ENCODE measurements around the gene SEPTIN7. TPM values are rescaled to one million over a fixed set of nuclear protein-coding genes. Genes with fewer than 3 reads are reported as not detected.
"Not testable (repeated sequence)": the region's sequence is repeated elsewhere in the genome, so short reads cannot be mapped to it uniquely, and the experiment has no call there.

Gene SEPTIN7
- total RNA-seq: 102 TPM

- ATAC-seq: peak; percentile 99
Observed at GRCh38 chr7:35800718-35801391, at the start of gene SEPTIN7. TSS of gene SEPTIN7 (plus strand) at chr7:35801057. CDS start at chr7:35801210, 153 bp downstream.

GRCh38 chr7:35752742-35753141 is 48.1 kb upstream of the SEPTIN7 start:
- ATAC-seq: no peak

GRCh38 chr7:35753761-35754603 is 46.9 kb upstream of the SEPTIN7 start:
- no peak for ATAC-seq

- no peak for ATAC-seq
Observed at GRCh38 chr7:35754741-35755140, 46.1 kb upstream of the SEPTIN7 start.

- ATAC-seq: peak; percentile 52
Observed at GRCh38 chr7:35755711-35756110, 45.1 kb upstream of the SEPTIN7 start.

- ATAC-seq: not testable (repeated sequence)
Observed at GRCh38 chr7:35756453-35756852, 44.4 kb upstream of the SEPTIN7 start.

- ATAC-seq: no peak
Observed at GRCh38 chr7:35757574-35757973, 43.3 kb upstream of the SEPTIN7 start.

- ATAC-seq: no peak
Observed at GRCh38 chr7:35758421-35758820, 42.4 kb upstream of the SEPTIN7 start.

GRCh38 chr7:35760143-35760745 is 40.6 kb upstream of the SEPTIN7 start:
- ATAC-seq: no peak

- no peak for ATAC-seq
Observed at GRCh38 chr7:35761871-35762677, 38.8 kb upstream of the SEPTIN7 start.

- no peak for ATAC-seq
Observed at GRCh38 chr7:35762781-35763180, 38.1 kb upstream of the SEPTIN7 start.

GRCh38 chr7:35768346-35768745 is 32.5 kb upstream of the SEPTIN7 start:
- ATAC-seq: no peak

GRCh38 chr7:35771776-35772175 is 29.1 kb upstream of the SEPTIN7 start:
- no peak for ATAC-seq

- ATAC-seq: no peak
Observed at GRCh38 chr7:35773994-35774393, 26.9 kb upstream of the SEPTIN7 start.

- ATAC-seq: no peak
Observed at GRCh38 chr7:35776686-35777085, 24.2 kb upstream of the SEPTIN7 start.

- ATAC-seq: no peak
Observed at GRCh38 chr7:35777121-35777520, 23.7 kb upstream of the SEPTIN7 start.

GRCh38 chr7:35780070-35780469 is 20.8 kb upstream of the SEPTIN7 start:
- ATAC-seq: no peak

- ATAC-seq: no peak
Observed at GRCh38 chr7:35781200-35781701, 19.6 kb upstream of the SEPTIN7 start.

- ATAC-seq: no peak
Observed at GRCh38 chr7:35781767-35782515, 18.9 kb upstream of the SEPTIN7 start.

- ATAC-seq: no peak
Observed at GRCh38 chr7:35784332-35784731, 16.5 kb upstream of the SEPTIN7 start.

GRCh38 chr7:35785250-35785649 is 15.6 kb upstream of the SEPTIN7 start:
- no peak for ATAC-seq

GRCh38 chr7:35787925-35788324 is 12.9 kb upstream of the SEPTIN7 start:
- ATAC-seq: no peak

Data from esophagus mucosa (tissue), 1 donor.